Esophagus muscularis mucosa (tissue), 4 donors: ENCODE measurements around the gene RERE. TPM values are rescaled to one million over a fixed set of nuclear protein-coding genes. Genes with fewer than 3 reads are reported as not detected.

Source experiments
- DNase-seq: peaks from one replicate; pipeline ENCODE4 v3.0.0-alpha.2; 2017; ENCODE audit errors: extremely low spot score
- H3K27ac ChIP-seq, 4 donors: fragments of 200-600 bp; sonication (generic); replicated peaks in 1 of 4; 1 replicate in 3 of 4; 2 replicates in 1 of 4; pipeline ENCODE4 v1.5.1; 2016 to 2019; ENCODE audit warnings: mild to moderate bottlenecking in 1 of 4
- H3K27me3 ChIP-seq, 4 donors: fragments of 200-600 bp; sonication (generic); one replicate each; pipeline versions ENCODE4 v1.5.1 to v1.6.0; 2016 to 2019
- H3K36me3 ChIP-seq, 4 donors: fragments of 200-600 bp; sonication (generic); one replicate each; pipeline ENCODE4 v1.5.1; 2016 to 2019
- H3K4me1 ChIP-seq, 4 donors: fragments of 200-600 bp; sonication (generic); one replicate each; pipeline ENCODE4 v1.5.1; 2016 to 2019
- H3K4me3 ChIP-seq, 4 donors: fragments of 200-600 bp; sonication (generic); 1 replicate in 2 of 4; 2 replicates in 2 of 4; pipeline ENCODE4 v1.5.1; 2016 to 2019; ENCODE audit warnings: mild to moderate bottlenecking in 4 of 4, moderate library complexity in 1 of 4
- H3K9me3 ChIP-seq, 4 donors: fragments of 200-600 bp; sonication (generic); 1 replicate in 3 of 4; 2 replicates in 1 of 4; pipeline ENCODE4 v1.5.1; 2016 to 2019
- EP300 ChIP-seq: sonication (generic); formaldehyde crosslinking; IDR thresholded peaks from one replicate; pipeline ENCODE4 v1.6.1; 2017; ENCODE audit warnings: antibody characterized with exemption
- POLR2A ChIP-seq: fragments of 450-650 bp; IDR thresholded peaks from one replicate; pipeline ENCODE4 v1.6.1; 2017; ENCODE audit warnings: antibody characterized with exemption, moderate library complexity, mild to moderate bottlenecking, low read depth
- POLR2AphosphoS5 ChIP-seq, 2 donors: sonication (generic); formaldehyde crosslinking; IDR thresholded peaks; one replicate each; pipeline ENCODE4 v1.6.1; 2017; ENCODE audit warnings: antibody characterized with exemption in 2 of 2
- WGBS: methylation state at CpG from one replicate; pipeline ENCODE4 v1.1.5; 2018; 5-methylcytosine and 5-hydroxymethylcytosine counted together
- intact Hi-C: fragments of 100-400 bp; cut with DNase I; formaldehyde crosslinking; loops from one replicate; pipeline ENCODE4 v1.15.1; 2023
- total RNA-seq, 4 donors: library from RNA; depleted of rRNA; stranded (reverse); fragments of >200 nt; gene quantifications; one replicate each; pipeline versions ENCODE4 v1.1.0 to v1.2.1, GENCODE V29; 2016
- TF ChIP-seq, protein P1 (sequence below), 3 experiments: fragments of 200-600 bp in 2 of 3; fragments of 450-650 bp in 1 of 3; sonication (generic) in 2 of 3; IDR thresholded peaks; one replicate each; pipeline ENCODE4 v1.5.1; 2017 to 2019; ENCODE audit warnings: antibody characterized with exemption in 3 of 3, mild to moderate bottlenecking in 2 of 3, moderate library complexity in 1 of 3

RERE gene
- total RNA-seq, 4 donors from 2014 or later: 133 to 212 (median 168) TPM

DNA sequence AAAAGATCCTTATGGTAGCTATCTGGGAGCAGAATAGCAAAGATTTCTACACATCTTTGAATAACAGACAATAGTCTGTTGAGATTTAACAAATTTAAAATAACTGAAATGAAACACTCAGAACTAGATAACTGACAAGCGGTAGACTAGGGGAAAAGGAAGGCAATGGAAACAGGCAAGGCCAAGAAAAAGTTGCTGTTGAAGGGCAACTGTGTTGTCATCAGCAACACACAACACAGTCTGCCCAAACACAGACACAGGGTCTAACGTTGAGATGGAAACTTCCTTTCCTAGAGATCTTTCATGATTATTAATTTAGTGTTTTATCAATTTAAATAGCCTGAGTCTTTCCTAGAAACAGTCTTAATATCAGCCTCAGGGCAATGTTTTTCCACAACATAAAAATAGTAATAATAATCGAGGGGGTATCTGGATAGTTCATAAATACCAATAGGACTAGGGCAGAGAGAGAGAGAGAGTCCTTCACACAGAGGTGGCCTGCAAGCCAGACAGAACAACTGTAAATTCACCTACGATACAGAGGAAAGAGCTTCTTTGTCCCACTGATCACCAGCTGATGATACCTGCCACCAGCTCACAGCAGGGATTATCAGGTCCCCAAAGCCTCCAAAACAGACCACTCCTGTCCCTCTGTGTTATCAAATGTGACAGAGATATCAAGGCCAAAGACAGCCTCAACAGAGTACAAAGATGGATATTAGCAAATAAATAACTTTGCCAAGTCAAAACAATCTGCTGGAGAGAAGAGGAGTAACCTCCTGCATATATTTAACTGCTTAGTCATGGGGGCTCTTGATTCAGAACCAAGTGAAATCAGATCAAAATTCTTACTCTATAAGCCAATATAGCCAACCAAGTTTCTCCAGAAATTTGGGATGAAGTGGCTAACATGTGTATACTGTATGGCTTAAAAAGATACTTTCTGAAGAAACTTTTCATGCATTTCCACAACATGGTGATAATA lies 254.3 kb downstream of the RERE start:
- DNase-seq: no peak
- Histone ChIP-seq H3K4me1 (peaks cover 8 to 35% (median 22%) of the 10 kb centered on the region in 4 donors), H3K4me3 (no peak overlapping the region), H3K36me3 (no peaks in the 10 kb centered on the region), H3K27me3 (no peaks in the 10 kb centered on the region), H3K27ac (peak overlapping the region in 1 of 4 donors; percentile 9), H3K9me3 (no peaks in the 10 kb centered on the region)
- intact Hi-C loops: loop anchor here (5.0 kb wide), 3 partner anchors 109 to 284 kb away; no protein-coding TSS in a partner anchor
- 50% methylated on average over 4 of the region's 4 CpGs for WGBS
- TF ChIP-seq POLR2AphosphoS5 (IDR thresholded peaks at IDR 0.05): no peak
- TF ChIP-seq, protein P1, sequence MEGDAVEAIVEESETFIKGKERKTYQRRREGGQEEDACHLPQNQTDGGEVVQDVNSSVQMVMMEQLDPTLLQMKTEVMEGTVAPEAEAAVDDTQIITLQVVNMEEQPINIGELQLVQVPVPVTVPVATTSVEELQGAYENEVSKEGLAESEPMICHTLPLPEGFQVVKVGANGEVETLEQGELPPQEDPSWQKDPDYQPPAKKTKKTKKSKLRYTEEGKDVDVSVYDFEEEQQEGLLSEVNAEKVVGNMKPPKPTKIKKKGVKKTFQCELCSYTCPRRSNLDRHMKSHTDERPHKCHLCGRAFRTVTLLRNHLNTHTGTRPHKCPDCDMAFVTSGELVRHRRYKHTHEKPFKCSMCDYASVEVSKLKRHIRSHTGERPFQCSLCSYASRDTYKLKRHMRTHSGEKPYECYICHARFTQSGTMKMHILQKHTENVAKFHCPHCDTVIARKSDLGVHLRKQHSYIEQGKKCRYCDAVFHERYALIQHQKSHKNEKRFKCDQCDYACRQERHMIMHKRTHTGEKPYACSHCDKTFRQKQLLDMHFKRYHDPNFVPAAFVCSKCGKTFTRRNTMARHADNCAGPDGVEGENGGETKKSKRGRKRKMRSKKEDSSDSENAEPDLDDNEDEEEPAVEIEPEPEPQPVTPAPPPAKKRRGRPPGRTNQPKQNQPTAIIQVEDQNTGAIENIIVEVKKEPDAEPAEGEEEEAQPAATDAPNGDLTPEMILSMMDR (IDR thresholded peaks at IDR 0.05): no peak
- TF ChIP-seq POLR2A: no peak
- no peak for TF ChIP-seq EP300

DNA sequence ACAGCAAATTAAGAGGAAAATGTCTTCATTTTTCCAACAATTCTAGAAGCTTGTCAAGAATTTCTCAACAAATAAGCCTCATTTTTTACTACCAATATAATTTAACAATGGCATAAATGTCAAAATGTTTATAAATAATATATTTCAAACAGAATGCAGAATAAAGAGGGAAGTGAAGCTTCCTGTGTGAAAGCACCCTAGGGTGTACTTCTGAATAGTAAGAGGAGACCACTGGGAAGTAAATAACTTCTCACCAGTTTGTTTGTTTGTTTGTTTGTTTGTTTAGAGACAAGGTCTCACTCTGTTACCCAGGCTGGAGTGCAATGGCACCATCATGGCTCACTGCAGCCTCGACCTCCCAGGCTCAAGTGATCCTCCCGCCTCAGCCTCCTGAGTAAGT lies 255.2 kb downstream of the RERE start:
- 100% methylated on average over 2 of the region's 2 CpGs for WGBS
- Histone ChIP-seq H3K4me1 (peaks cover 8 to 35% (median 22%) of the 10 kb centered on the region in 4 donors), H3K9me3 (no peaks in the 10 kb centered on the region), H3K27ac (no peak overlapping the region), H3K4me3 (no peak overlapping the region), H3K36me3 (no peaks in the 10 kb centered on the region), H3K27me3 (no peaks in the 10 kb centered on the region)
- intact Hi-C loops: loop anchor here (5.0 kb wide), 3 partner anchors 110 to 285 kb away; no protein-coding TSS in a partner anchor
- TF ChIP-seq POLR2A (no peak), EP300 (no peak), POLR2AphosphoS5 (IDR thresholded peaks at IDR 0.05) (no peak)
- TF ChIP-seq, protein P1 (IDR thresholded peaks at IDR 0.05): no peak
- DNase-seq: no peak

DNA sequence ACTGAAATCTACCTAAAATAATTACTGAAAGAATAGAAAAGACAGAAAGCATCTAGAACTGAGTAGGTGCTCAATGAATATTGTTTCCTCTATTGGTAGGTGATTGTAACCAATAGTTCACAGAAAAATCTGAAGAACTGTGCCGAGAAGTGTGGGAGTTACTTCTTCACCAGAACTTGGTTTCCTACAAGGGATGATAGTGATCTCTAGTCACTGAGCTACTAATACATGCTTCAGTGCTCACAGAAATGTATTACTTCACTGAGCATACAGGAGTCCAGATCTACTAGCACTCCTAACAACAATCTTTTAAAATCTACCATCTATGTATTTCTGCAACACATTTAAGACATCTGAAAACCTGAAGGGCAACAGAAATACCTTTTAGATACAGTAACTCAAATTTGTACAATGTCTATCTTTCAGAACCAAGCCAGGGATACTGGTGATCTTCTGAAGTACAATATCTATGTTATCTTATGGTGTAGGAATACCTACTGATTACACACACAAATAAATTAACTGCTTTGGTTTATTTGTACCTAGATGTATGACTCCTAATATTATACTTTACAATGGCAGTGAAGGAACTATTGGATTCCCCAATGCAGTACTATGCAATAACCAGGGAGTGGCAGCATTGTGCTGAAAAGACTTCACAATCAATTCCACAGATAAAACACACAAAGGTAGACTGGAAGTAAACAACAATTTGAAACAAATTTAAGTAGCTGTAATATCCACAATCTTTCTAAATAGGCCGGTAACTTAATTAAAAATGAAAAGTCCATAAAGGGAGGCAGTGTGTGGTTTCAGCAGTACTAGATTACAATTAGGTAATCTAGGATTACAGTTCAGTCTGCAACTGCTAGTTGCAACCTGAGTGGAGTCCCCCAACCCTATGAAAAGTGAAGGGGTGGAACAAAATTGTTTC lies 256.6 kb downstream of the RERE start:
- 54% methylated on average over 2 of the region's 2 CpGs for WGBS
- Histone ChIP-seq H3K4me1 (peaks cover 8 to 35% (median 22%) of the 10 kb centered on the region in 4 donors), H3K27ac (no peak overlapping the region), H3K4me3 (no peak overlapping the region), H3K9me3 (no peaks in the 10 kb centered on the region), H3K27me3 (no peaks in the 10 kb centered on the region), H3K36me3 (peaks cover 0 to 4% (median 2%) of the 10 kb centered on the region in 4 donors)
- intact Hi-C loops: loop anchor here (5.0 kb wide), 3 partner anchors 111 to 286 kb away; no protein-coding TSS in a partner anchor
- DNase-seq: no peak
- no peak for TF ChIP-seq POLR2A
- TF ChIP-seq, protein P1 (IDR thresholded peaks at IDR 0.05): peak in 2 of 3 experiments; percentile 92 to 96

DNA sequence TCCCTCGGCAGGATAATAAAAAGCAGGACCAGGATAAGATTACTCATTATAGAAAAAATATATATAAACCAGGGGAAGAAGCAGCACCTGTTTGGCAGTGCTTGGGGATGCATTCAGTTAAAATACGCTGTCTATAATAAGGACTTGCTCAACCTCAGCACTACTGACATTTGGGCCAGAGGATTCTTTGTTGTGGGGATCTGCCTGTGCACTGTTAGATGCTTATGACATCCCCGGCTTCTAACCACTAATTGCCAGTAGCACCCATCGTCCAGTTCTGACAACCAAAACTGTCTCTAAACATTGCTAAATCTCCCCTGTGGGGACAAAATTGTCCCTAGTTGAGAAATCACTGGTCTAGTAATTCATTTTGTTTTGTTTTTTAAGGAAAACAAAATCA lies 257.4 kb downstream of the RERE start:
- 80% methylated on average over 4 of the region's 4 CpGs for WGBS

More for the DNA sequence above, 257.4 kb downstream of the RERE start:
- H3K27me3 ChIP-seq: no peaks in the 10 kb centered on the region
- peaks cover 0 to 4% (median 2%) of the 10 kb centered on the region in 4 donors for H3K36me3 ChIP-seq
- no peak overlapping the region for H3K27ac ChIP-seq
- TF ChIP-seq POLR2A (no peak), EP300 (no peak), POLR2AphosphoS5 (IDR thresholded peaks at IDR 0.05) (no peak)
- TF ChIP-seq, protein P1 (IDR thresholded peaks at IDR 0.05): no peak
- DNase-seq: no peak
- H3K4me3 ChIP-seq: no peak overlapping the region
- H3K9me3 ChIP-seq: no peaks in the 10 kb centered on the region
- intact Hi-C loops: loop anchor here (5.0 kb wide), 3 partner anchors 112 to 287 kb away; no protein-coding TSS in a partner anchor
- peaks cover 10 to 38% (median 24%) of the 10 kb centered on the region in 4 donors for H3K4me1 ChIP-seq
